ENCODE measurements around the gene FAM47E. TPM values are rescaled to one million over a fixed set of nuclear protein-coding genes. Genes with fewer than 3 reads are reported as not detected.

The FAM47E gene
- total and polyA plus RNA-seq, 2 of the 8 experiments (the other 6 are each of a cell fraction or from before 2014, with no cell fraction given): 1.3 to 1.4 TPM

GRCh38 chr4:76272999-76273398 lies 21.5 kb downstream of the FAM47E start (continued):
- no peak for TF ChIP-seq KDM1A (IDR thresholded peaks at IDR 0.05; ENCODE audit: borderline replicate concordance, low read length)
- no peak for TF ChIP-seq GABPA (IDR thresholded peaks at IDR 0.05; ENCODE audit: borderline replicate concordance, insufficient read depth, low read length)

All from H1 (cell line).